Activated CD4-positive, alpha-beta T cell treated with anti-CD3 and anti-CD28 coated beads, Interleukin-2, amount 50 U/mL, for 24 hours (primary cell): ENCODE data around the gene XRCC4.
A peak's percentile ranks its signal among the peaks of the same experiment; 100 is the strongest.
"Not testable (repeated sequence)": the region's sequence is repeated elsewhere in the genome, so short reads cannot be mapped to it uniquely, and the experiment has no call there.

ENCODE experiments used
- DNase-seq, 2 donors: peaks; one replicate each; pipeline ENCODE4 v3.0.0-alpha.2; 2020; ENCODE audit warnings: low read depth in 1 of 2, low spot score in 1 of 2

The XRCC4 gene

GRCh38 chr5:83076742-83077661, at the start of gene XRCC4, which contains the start of gene TMEM167A:
Gene XRCC4, plus strand, starts transcription at chr5:83077547. Its CDS starts 27,373 bp downstream, at chr5:83104920.
Gene TMEM167A, minus strand, starts transcription at chr5:83077394. Its CDS starts 71 bp downstream, at chr5:83077323.
- peak; percentile 73 to 96 for DNase-seq

- DNase-seq: no peak
These were observed 47.4 kb upstream of the XRCC4 start for GRCh38 chr5:83029912-83030311.

GRCh38 chr5:83031381-83031780, 46.0 kb upstream of the XRCC4 start:
- DNase-seq: no peak

- DNase-seq: no peak
These were observed 43.3 kb upstream of the XRCC4 start for GRCh38 chr5:83034036-83034435.

DNA sequence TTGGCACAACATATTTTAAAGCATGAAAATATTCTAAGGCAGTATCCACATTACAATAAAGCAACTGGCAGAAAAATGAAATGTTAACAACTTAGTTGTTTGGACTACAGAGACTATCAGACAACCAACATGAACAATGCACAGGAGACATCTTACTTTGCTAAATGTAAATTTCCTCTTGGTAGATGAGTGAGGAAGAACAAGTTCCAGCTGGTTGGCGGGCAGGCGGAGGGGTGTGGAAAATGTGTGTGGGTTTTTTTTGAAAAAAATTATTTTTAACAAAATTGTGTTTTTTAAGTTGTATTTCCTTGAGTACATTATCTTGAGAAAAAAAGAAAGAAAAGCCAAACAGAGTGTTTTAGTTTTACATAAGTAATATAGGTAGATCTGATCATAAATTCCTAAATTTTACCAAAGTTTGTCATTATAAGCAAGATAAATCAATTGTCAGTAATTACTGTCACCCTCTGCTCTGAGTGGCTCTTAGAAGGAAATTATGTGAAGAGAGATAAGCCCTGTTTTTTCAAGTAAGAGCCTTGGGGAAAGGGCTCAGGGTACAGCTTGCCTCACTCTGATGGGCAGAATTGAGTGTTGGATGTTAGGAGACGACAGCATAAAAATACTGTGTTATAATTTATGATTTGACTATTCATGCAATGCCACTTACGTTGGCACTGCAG, 42.7 kb upstream of the XRCC4 start:
- DNase-seq: no peak

DNA sequence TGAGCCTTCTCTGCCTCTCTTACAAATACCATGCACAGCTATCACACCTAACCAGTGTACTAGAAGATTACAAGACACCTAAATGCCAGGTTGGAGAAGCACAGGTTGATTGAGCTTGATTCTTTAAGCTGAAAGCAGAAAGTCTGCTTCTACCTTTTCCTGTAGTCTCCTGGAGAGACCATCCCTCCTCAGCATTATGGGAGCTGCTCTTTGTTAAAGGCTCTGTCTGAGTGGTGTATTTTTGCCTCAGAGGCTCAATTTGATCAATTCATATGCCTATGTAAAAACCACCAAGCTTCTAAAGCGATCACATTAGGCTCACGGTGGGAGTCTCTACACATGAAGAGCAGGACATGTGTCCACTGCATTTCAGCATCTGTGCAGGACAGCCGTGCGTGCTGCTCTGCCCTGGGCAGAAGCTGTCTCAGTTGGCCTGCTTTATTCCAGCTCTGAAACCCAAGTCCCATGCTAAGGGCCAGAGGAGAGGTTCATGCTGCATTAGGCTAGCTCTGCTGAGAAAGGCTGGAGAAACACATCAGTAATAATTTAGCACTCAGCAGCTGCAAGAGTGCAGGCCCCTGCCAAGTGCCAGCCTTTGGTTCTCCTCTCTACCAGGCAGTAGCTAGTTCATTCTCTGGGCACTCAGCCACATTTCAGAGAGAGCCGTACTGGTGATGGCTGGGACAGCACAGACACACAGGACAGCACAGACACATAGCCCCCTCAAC, 41.8 kb upstream of the XRCC4 start:
- DNase-seq: no peak

- no peak for DNase-seq
These were observed 40.3 kb upstream of the XRCC4 start for GRCh38 chr5:83036991-83037575.

DNA sequence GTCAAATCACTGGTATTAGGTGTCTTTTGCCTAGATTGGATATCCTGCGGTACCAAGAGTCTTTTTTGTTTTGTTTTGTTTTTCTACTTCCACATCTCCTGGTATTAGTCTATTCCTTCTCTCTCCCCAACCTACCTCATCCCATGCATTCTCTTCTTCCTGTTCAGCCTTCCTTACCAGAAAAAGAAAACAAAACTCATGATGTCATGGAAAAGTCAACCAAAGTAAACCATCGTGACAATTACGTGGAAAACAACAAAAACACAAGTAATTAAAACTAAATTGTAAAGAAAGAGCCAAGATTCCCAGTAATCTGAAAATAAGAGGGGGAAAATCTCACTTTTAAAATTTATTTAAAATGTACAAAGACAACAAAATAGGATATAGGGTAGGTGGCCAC, 38.4 kb upstream of the XRCC4 start:
- no peak for DNase-seq

DNA sequence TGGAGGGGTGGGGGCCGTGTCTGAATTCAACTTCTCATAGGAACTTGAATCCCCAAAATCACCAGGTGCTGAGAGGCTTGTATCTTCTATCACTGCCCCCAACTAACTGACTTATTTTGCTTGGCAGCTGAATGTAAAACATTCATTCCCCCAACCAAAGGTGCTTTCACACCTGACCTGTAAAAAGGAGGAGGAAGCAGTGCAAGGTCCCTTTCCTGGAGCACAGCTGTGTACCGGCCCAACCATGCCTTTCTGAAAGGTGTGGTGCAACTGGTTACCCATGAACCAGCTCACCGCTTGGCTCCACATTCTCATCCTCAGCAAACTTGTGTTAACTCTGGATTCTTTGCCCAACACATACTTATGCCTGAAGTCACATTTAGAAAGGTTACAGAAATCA, 34.8 kb upstream of the XRCC4 start:
- no peak for DNase-seq

- no peak for DNase-seq
These were observed 32.4 kb upstream of the XRCC4 start for GRCh38 chr5:83044926-83045325.

GRCh38 chr5:83048277-83048676, 29.1 kb upstream of the XRCC4 start:
- DNase-seq: no peak

- no peak for DNase-seq
These were observed 28.5 kb upstream of the XRCC4 start for GRCh38 chr5:83048811-83049210.

DNA sequence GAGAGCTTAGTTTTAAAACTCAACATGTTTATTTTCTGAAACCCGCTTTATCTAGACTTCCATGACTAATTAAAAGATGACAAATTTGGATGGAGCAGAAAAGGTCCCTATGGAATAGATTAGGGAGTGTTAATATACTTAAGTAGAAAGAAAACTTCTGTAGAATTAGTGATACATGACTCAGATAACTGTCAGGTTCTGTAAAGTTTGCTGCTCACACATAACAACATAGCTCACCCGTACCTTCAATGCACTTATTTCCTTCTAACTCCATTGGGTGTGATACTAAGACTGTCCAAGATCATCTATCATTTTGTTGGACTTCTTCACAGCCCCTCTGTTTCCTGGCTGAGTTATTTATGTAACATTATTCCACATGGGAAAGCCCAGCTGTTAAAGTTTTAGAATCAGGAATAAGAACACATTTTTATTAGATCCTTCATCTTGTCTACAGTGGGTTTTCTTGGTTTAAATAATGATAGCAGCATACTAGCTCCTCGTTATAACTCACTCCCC, 27.9 kb upstream of the XRCC4 start:
- DNase-seq: no peak

- DNase-seq: no peak
These were observed 26.5 kb upstream of the XRCC4 start for GRCh38 chr5:83050723-83051340.

DNA sequence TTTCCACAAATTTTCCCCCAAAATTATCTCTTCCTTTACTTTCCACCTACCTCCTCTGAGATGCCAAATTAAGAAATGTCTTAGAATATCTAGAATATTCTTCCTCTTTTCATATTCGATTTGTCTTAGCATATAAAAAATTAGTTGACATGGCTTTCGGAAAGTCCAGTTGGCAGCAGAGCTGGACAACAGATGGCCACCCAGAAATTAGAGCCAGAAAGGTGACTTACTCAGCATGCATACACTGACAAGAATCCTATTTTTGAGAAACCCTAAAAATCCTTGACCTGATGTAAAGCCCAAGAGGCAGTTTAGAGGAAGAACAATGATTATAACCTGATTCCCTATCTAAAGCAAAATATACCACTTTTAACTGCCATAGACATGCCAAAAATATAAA, 22.2 kb upstream of the XRCC4 start:
- DNase-seq: no peak

- DNase-seq: no peak
These were observed 18.6 kb upstream of the XRCC4 start for GRCh38 chr5:83058726-83059125.

- no peak for DNase-seq
These were observed 18.0 kb upstream of the XRCC4 start for GRCh38 chr5:83059341-83059740.

DNA sequence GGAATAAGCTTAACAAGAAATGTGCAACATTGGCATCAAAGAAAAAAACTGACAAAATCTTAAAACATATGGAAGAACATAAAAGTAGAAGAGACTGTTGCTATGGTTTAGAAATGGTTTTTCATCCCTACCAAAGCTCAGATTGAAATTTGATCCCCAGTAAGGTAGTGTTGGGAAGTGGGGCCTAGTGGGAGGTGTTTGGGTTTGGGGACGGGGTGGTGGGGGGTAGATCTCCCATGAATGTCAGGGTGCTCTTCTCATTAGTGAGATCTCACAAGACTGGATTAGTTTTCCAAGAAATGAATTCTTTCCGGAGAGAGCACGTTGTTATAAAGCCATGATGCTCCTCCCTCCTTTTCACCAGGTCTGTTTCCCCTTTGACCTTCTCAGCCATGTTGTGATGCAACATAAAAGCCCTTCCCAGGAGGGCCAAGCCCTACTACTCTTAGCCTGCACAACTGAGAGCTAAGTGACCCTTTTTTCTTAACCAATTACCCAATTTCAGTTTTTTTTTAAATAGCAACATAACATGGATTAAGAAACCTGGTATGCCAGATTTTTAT, 10.7 kb upstream of the XRCC4 start:
- no peak for DNase-seq

GRCh38 chr5:83067377-83067776, 10.0 kb upstream of the XRCC4 start:
- DNase-seq: not testable (repeated sequence)

- no peak for DNase-seq
These were observed 8.1 kb upstream of the XRCC4 start for GRCh38 chr5:83069096-83069799.
